Measurements from ENCODE around the gene POLE4.

POLE4 gene

GRCh38 chr2:74927621-74928020, 30.8 kb upstream of the POLE4 start:
- Histone ChIP-seq H3K27me3 (ENCODE audit: low read depth) (no peaks in the 10 kb centered on the region), H3K4me1 (peaks cover 8% of the 10 kb centered on the region), H3K36me3 (replicated peaks) (no peaks in the 10 kb centered on the region), H3K9me3 (no peaks in the 10 kb centered on the region), H3K4me3 (no peak overlapping the region)
- DNase-seq (ENCODE audit: low spot score in 2 of 2): no peak
- in situ Hi-C loops (cut with MboI; ENCODE audit: low sequenced_read_pairs): no loop called here

GRCh38 chr2:74930811-74931486, 27.5 kb upstream of the POLE4 start:
- no peak for DNase-seq (ENCODE audit: low spot score in 2 of 2)
- Histone ChIP-seq H3K4me1 (peaks cover 6% of the 10 kb centered on the region; the same call in 1 of the 2 replicates), H3K27me3 (ENCODE audit: low read depth) (no peaks in the 10 kb centered on the region)

GRCh38 chr2:74931940-74932339, 26.5 kb upstream of the POLE4 start:
- Histone ChIP-seq H3K4me3 (no peak overlapping the region), H3K27me3 (ENCODE audit: low read depth) (no peaks in the 10 kb centered on the region), H3K4me1 (peaks cover 6% of the 10 kb centered on the region; the same call in 1 of the 2 replicates), H3K9me3 (no peaks in the 10 kb centered on the region), H3K36me3 (replicated peaks) (no peaks in the 10 kb centered on the region)
- no peak for DNase-seq (ENCODE audit: low spot score in 2 of 2)
- in situ Hi-C loops (cut with MboI; ENCODE audit: low sequenced_read_pairs): no loop called here

More at GRCh38 chr2:74930811-74931486, 27.5 kb upstream of the POLE4 start:
- no peaks in the 10 kb centered on the region for H3K9me3 ChIP-seq
- H3K36me3 ChIP-seq (replicated peaks): no peaks in the 10 kb centered on the region
- in situ Hi-C loops (cut with MboI; ENCODE audit: low sequenced_read_pairs): no loop called here
- H3K4me3 ChIP-seq: no peak overlapping the region

- in situ Hi-C loops (cut with MboI; ENCODE audit: low sequenced_read_pairs): no loop called here
- 0 out of 2 replicates have a peak, but pooled peaks cover 2% of the 10 kb centered on the region for H3K36me3 ChIP-seq (replicated peaks)
- H3K9me3 ChIP-seq: no peaks in the 10 kb centered on the region
- no peak for DNase-seq (ENCODE audit: low spot score in 2 of 2)
- peaks cover 6% of the 10 kb centered on the region; the same call in 1 of the 2 replicates for H3K4me1 ChIP-seq
- H3K27me3 ChIP-seq (ENCODE audit: low read depth): no peaks in the 10 kb centered on the region
- no peak overlapping the region for H3K4me3 ChIP-seq
Observed at GRCh38 chr2:74935975-74936391, 22.5 kb upstream of the POLE4 start.

GRCh38 chr2:74937221-74937880, 21.1 kb upstream of the POLE4 start:
- no peak for DNase-seq (ENCODE audit: low spot score in 2 of 2)
- in situ Hi-C loops (cut with MboI; ENCODE audit: low sequenced_read_pairs): no loop called here
- Histone ChIP-seq H3K36me3 (replicated peaks) (0 out of 2 replicates have a peak, but pooled peaks cover 2% of the 10 kb centered on the region), H3K4me1 (peaks cover 6% of the 10 kb centered on the region; the same call in 1 of the 2 replicates), H3K27me3 (ENCODE audit: low read depth) (no peaks in the 10 kb centered on the region), H3K4me3 (no peak overlapping the region), H3K9me3 (no peaks in the 10 kb centered on the region)

GRCh38 chr2:74938264-74938663, 20.2 kb upstream of the POLE4 start:
- in situ Hi-C loops (cut with MboI; ENCODE audit: low sequenced_read_pairs): no loop called here
- no peak overlapping the region for H3K4me3 ChIP-seq
- no peaks in the 10 kb centered on the region for H3K9me3 ChIP-seq

GRCh38 chr2:74939919-74940812, 18.3 kb upstream of the POLE4 start:
- 0 out of 2 replicates have a peak, but pooled peaks cover 2% of the 10 kb centered on the region for H3K36me3 ChIP-seq (replicated peaks)
- peaks cover 6% of the 10 kb centered on the region; the same call in 1 of the 2 replicates for H3K4me1 ChIP-seq
- H3K9me3 ChIP-seq: no peaks in the 10 kb centered on the region
- in situ Hi-C loops (cut with MboI; ENCODE audit: low sequenced_read_pairs): no loop called here
- H3K4me3 ChIP-seq: no peak overlapping the region
- DNase-seq (ENCODE audit: low spot score in 2 of 2): no peak
- H3K27me3 ChIP-seq (ENCODE audit: low read depth): no peaks in the 10 kb centered on the region

More at GRCh38 chr2:74938264-74938663, 20.2 kb upstream of the POLE4 start:
- 0 out of 2 replicates have a peak, but pooled peaks cover 2% of the 10 kb centered on the region for H3K36me3 ChIP-seq (replicated peaks)
- DNase-seq (ENCODE audit: low spot score in 2 of 2): no peak
- H3K27me3 ChIP-seq (ENCODE audit: low read depth): no peaks in the 10 kb centered on the region
- H3K4me1 ChIP-seq: peaks cover 6% of the 10 kb centered on the region; the same call in 1 of the 2 replicates

GRCh38 chr2:74941284-74941683, 17.2 kb upstream of the POLE4 start:
- DNase-seq (ENCODE audit: low spot score in 2 of 2): no peak
- Histone ChIP-seq H3K27me3 (ENCODE audit: low read depth) (no peaks in the 10 kb centered on the region), H3K36me3 (replicated peaks) (0 out of 2 replicates have a peak, but pooled peaks cover 2% of the 10 kb centered on the region), H3K4me3 (no peak overlapping the region), H3K9me3 (no peaks in the 10 kb centered on the region), H3K4me1 (no peaks in the 10 kb centered on the region)
- in situ Hi-C loops (cut with MboI; ENCODE audit: low sequenced_read_pairs): no loop called here

GRCh38 chr2:74942263-74942662, 16.2 kb upstream of the POLE4 start:
- Histone ChIP-seq H3K27me3 (ENCODE audit: low read depth) (no peaks in the 10 kb centered on the region), H3K4me3 (no peak overlapping the region), H3K4me1 (no peaks in the 10 kb centered on the region), H3K9me3 (no peaks in the 10 kb centered on the region), H3K36me3 (replicated peaks) (0 out of 2 replicates have a peak, but pooled peaks cover 2% of the 10 kb centered on the region)
- in situ Hi-C loops (cut with MboI; ENCODE audit: low sequenced_read_pairs): no loop called here
- no peak for DNase-seq (ENCODE audit: low spot score in 2 of 2)

GRCh38 chr2:74944987-74945787, 13.3 kb upstream of the POLE4 start:
- Histone ChIP-seq H3K9me3 (no peaks in the 10 kb centered on the region), H3K27me3 (ENCODE audit: low read depth) (no peaks in the 10 kb centered on the region), H3K4me1 (no peaks in the 10 kb centered on the region), H3K4me3 (no peak overlapping the region), H3K36me3 (replicated peaks) (no peaks in the 10 kb centered on the region)
- no peak for DNase-seq (ENCODE audit: low spot score in 2 of 2)
- in situ Hi-C loops (cut with MboI; ENCODE audit: low sequenced_read_pairs): no loop called here

- Histone ChIP-seq H3K4me3 (no peak overlapping the region), H3K4me1 (no peaks in the 10 kb centered on the region), H3K9me3 (no peaks in the 10 kb centered on the region), H3K36me3 (replicated peaks) (no peaks in the 10 kb centered on the region), H3K27me3 (ENCODE audit: low read depth) (no peaks in the 10 kb centered on the region)
- no peak for DNase-seq (ENCODE audit: low spot score in 2 of 2)
- in situ Hi-C loops (cut with MboI; ENCODE audit: low sequenced_read_pairs): no loop called here
Observed at GRCh38 chr2:74945788-74946331, 12.6 kb upstream of the POLE4 start.

GRCh38 chr2:74947703-74948102, 10.7 kb upstream of the POLE4 start:
- no peaks in the 10 kb centered on the region; the same call in 1 of the 2 replicates for H3K4me1 ChIP-seq
- in situ Hi-C loops (cut with MboI; ENCODE audit: low sequenced_read_pairs): no loop called here
- no peak for DNase-seq (ENCODE audit: low spot score in 2 of 2)
- H3K27me3 ChIP-seq (ENCODE audit: low read depth): no peaks in the 10 kb centered on the region
- H3K9me3 ChIP-seq: no peaks in the 10 kb centered on the region
- H3K4me3 ChIP-seq: no peak overlapping the region
- no peaks in the 10 kb centered on the region for H3K36me3 ChIP-seq (replicated peaks)

GRCh38 chr2:74948779-74949178, 9.7 kb upstream of the POLE4 start:
- in situ Hi-C loops (cut with MboI; ENCODE audit: low sequenced_read_pairs): no loop called here
- no peaks in the 10 kb centered on the region for H3K9me3 ChIP-seq
- H3K4me1 ChIP-seq: no peaks in the 10 kb centered on the region; the same call in 1 of the 2 replicates
- DNase-seq (ENCODE audit: low spot score in 2 of 2): no peak
- no peak overlapping the region for H3K4me3 ChIP-seq
- H3K27me3 ChIP-seq (ENCODE audit: low read depth): no peaks in the 10 kb centered on the region
- no peaks in the 10 kb centered on the region for H3K36me3 ChIP-seq (replicated peaks)

Data from HAP-1 (cell line).